ENCODE results near the gene CLDN18. TPM values are rescaled to one million over a fixed set of nuclear protein-coding genes. Genes with fewer than 3 reads are reported as not detected.

Gene CLDN18
- total and polyA plus RNA-seq, 2 donors (not counting 1 experiment from before 2014, with no cell fraction given): not detected

DNA sequence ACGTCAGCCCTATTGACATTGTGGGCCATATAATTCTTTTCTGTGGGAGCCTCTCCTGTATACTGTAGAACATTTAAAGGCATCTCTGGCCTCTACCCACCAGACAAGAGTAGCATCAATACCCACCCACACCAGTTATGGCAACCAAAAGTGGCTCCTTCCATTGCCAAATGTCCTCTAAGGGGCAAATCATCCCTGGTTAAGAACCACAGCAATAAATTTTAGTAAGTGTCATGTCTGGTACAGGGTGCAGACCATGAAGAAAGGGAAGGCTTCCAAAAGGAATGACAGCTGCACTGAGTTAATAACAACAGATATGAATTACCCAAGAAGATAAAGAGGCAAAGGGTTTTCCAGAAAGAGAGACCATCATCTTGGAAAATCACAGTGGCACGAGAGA is 6.9 kb upstream of the CLDN18 start:
- H3K79me2 ChIP-seq (ENCODE audit: control insufficient read depth, insufficient read depth, low read length): no peaks in the 10 kb centered on the region
- no peak for ATAC-seq (ENCODE audit: low read depth)
- H3K4me1 Mint-ChIP-seq: no peaks in the 10 kb centered on the region
- no peak overlapping the region for H3K4me3 ChIP-seq (ENCODE audit: control extremely low read depth in 1 of 5, extremely low read depth in 1 of 5, insufficient read depth in 1 of 5, low read depth in 2 of 5, low read length in 4 of 5)
- no peaks in the 10 kb centered on the region for H3K36me3 ChIP-seq (replicated peaks in 1 of 2; ENCODE audit: control extremely low read depth in 1 of 2, control insufficient read depth in 1 of 2, extremely low read depth in 1 of 2, insufficient read depth in 2 of 2, low read length in 1 of 2)
- no peak overlapping the region for H3K4me2 ChIP-seq (replicated peaks; ENCODE audit: low read depth, low read length, poor library complexity, severe bottlenecking)
- peaks cover 10% of the 10 kb centered on the region for H3K27me3 Mint-ChIP-seq
- WGBS (ENCODE audit: insufficient coverage): no CpG with 5 or more reads among the region's 2 CpGs
- ChIA-PET CTCF (no interaction called here), POLR2A (no interaction called here)
- no peak for DNase-seq
- no peak overlapping the region for H2AFZ ChIP-seq (ENCODE audit: insufficient read depth, low read depth, low read length, poor library complexity, severe bottlenecking)
- no peak overlapping the region for H3K9ac ChIP-seq (ENCODE audit: low read length)
- H3K9me3 Mint-ChIP-seq (ENCODE audit: insufficient read depth): peaks cover 2% of the 10 kb centered on the region
- intact Hi-C loops (cut with micrococcal nuclease): no loop called here
- H3K4me1 ChIP-seq (ENCODE audit: control insufficient read depth in 2 of 2, insufficient read depth in 2 of 2, low read length in 2 of 2): no peaks in the 10 kb centered on the region
- no peaks in the 10 kb centered on the region for H3K9me3 ChIP-seq (ENCODE audit: control extremely low read depth in 1 of 3, control insufficient read depth in 2 of 3, insufficient read depth in 1 of 3, low read length in 2 of 3)
- no peak overlapping the region for H3K4me3 Mint-ChIP-seq
- H4K20me1 ChIP-seq (ENCODE audit: control insufficient read depth, insufficient read depth, low read length, poor library complexity, severe bottlenecking): no peaks in the 10 kb centered on the region
- no peak overlapping the region for H3K27ac Mint-ChIP-seq
- H3K27ac ChIP-seq (ENCODE audit: low read length in 2 of 2): no peak overlapping the region
- no peaks in the 10 kb centered on the region for H3K27me3 ChIP-seq (replicated peaks in 1 of 4; ENCODE audit: control extremely low read depth in 1 of 4, control insufficient read depth in 3 of 4, insufficient read depth in 4 of 4, low read length in 3 of 4)
- TF ChIP-seq, protein P1, sequence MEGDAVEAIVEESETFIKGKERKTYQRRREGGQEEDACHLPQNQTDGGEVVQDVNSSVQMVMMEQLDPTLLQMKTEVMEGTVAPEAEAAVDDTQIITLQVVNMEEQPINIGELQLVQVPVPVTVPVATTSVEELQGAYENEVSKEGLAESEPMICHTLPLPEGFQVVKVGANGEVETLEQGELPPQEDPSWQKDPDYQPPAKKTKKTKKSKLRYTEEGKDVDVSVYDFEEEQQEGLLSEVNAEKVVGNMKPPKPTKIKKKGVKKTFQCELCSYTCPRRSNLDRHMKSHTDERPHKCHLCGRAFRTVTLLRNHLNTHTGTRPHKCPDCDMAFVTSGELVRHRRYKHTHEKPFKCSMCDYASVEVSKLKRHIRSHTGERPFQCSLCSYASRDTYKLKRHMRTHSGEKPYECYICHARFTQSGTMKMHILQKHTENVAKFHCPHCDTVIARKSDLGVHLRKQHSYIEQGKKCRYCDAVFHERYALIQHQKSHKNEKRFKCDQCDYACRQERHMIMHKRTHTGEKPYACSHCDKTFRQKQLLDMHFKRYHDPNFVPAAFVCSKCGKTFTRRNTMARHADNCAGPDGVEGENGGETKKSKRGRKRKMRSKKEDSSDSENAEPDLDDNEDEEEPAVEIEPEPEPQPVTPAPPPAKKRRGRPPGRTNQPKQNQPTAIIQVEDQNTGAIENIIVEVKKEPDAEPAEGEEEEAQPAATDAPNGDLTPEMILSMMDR (IDR thresholded peaks at IDR 0.05): no peak
- TF ChIP-seq EZH2 (IDR thresholded peaks at IDR 0.05; ENCODE audit: borderline replicate concordance, insufficient read depth, low read depth, low read length, poor library complexity, severe bottlenecking): no peak

DNA sequence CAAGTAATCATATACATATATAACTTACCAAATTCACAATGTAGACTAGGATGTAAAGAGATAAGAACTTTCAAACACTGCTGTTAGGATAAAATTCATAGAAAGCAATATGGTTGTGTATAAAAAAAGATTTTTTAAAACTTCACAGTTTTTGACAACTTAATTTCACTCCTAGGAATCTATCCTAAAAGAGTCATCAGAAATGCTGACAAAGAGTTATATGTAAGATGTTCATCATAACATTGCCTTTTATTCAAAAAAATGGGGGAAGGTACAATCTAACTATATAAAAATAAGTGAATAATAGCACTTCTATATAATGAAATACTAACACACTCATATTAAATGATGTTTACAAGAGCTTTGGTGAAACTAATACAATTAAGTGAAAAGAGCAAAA is 4.3 kb upstream of the CLDN18 start:
- no peak for DNase-seq
- Histone ChIP-seq H3K79me2 (ENCODE audit: control insufficient read depth, insufficient read depth, low read length) (no peaks in the 10 kb centered on the region), H3K27me3 (replicated peaks in 1 of 4; ENCODE audit: control extremely low read depth in 1 of 4, control insufficient read depth in 3 of 4, insufficient read depth in 4 of 4, low read length in 3 of 4) (no peaks in the 10 kb centered on the region), H3K9ac (ENCODE audit: low read length) (no peak overlapping the region), H3K4me3 (ENCODE audit: control extremely low read depth in 1 of 5, extremely low read depth in 1 of 5, insufficient read depth in 1 of 5, low read depth in 2 of 5, low read length in 4 of 5) (no peak overlapping the region), H3K36me3 (replicated peaks in 1 of 2; ENCODE audit: control extremely low read depth in 1 of 2, control insufficient read depth in 1 of 2, extremely low read depth in 1 of 2, insufficient read depth in 2 of 2, low read length in 1 of 2) (no peaks in the 10 kb centered on the region), H3K9me3 (ENCODE audit: control extremely low read depth in 1 of 3, control insufficient read depth in 2 of 3, insufficient read depth in 1 of 3, low read length in 2 of 3) (no peaks in the 10 kb centered on the region), H4K20me1 (ENCODE audit: control insufficient read depth, insufficient read depth, low read length, poor library complexity, severe bottlenecking) (no peaks in the 10 kb centered on the region), H3K27ac (ENCODE audit: low read length in 2 of 2) (no peak overlapping the region), H3K4me2 (replicated peaks; ENCODE audit: low read depth, low read length, poor library complexity, severe bottlenecking) (no peak overlapping the region), H3K4me1 (ENCODE audit: control insufficient read depth in 2 of 2, insufficient read depth in 2 of 2, low read length in 2 of 2) (no peaks in the 10 kb centered on the region), H2AFZ (ENCODE audit: insufficient read depth, low read depth, low read length, poor library complexity, severe bottlenecking) (no peak overlapping the region)
- Mint-ChIP-seq H3K4me1 (no peaks in the 10 kb centered on the region), H3K9me3 (ENCODE audit: insufficient read depth) (peaks cover 2% of the 10 kb centered on the region), H3K4me3 (no peak overlapping the region), H3K27me3 (peaks cover 3% of the 10 kb centered on the region), H3K27ac (no peak overlapping the region)
- ATAC-seq (ENCODE audit: low read depth): no peak
- intact Hi-C loops (cut with micrococcal nuclease): no loop called here
- TF ChIP-seq, protein P1 (IDR thresholded peaks at IDR 0.05): no peak
- CTCF ChIA-PET: no interaction called here
- POLR2A ChIA-PET: no interaction called here

Data from B cell (primary cell).